H9 (cell line): Measurements from ENCODE around the gene TUBA4A. TPM values are rescaled to one million over a fixed set of nuclear protein-coding genes. Genes with fewer than 3 reads are reported as not detected.

ENCODE experiments used
- DNase-seq: peaks from one replicate; pipeline ENCODE4 v3.0.0-alpha.2; 2017
- H2AFZ ChIP-seq: one replicate; pipeline ENCODE4 v1.6.1; 2013; ENCODE audit warnings: mild to moderate bottlenecking, low read length, control low read depth, moderate library complexity
- H2AK5ac ChIP-seq: 2 replicates; pipeline ENCODE4 v1.6.1; 2013; ENCODE audit warnings: low read length, control low read depth, mixed read lengths; ENCODE audit not compliant: insufficient read length
- H2BK120ac ChIP-seq: one replicate; pipeline ENCODE4 v1.6.1; 2013; ENCODE audit warnings: low read depth, mild to moderate bottlenecking, low read length, control low read depth, inconsistent platforms; ENCODE audit not compliant: poor library complexity, severe bottlenecking
- H2BK12ac ChIP-seq: 2 replicates; pipeline ENCODE4 v1.6.1; 2013; ENCODE audit warnings: low read length, control low read depth, mixed read lengths, low read depth; ENCODE audit not compliant: insufficient read length
- H2BK15ac ChIP-seq: 2 replicates; pipeline ENCODE4 v1.6.1; 2013; ENCODE audit warnings: low read depth, low read length, control low read depth
- H2BK20ac ChIP-seq: one replicate; pipeline ENCODE4 v1.6.1; 2013; ENCODE audit warnings: low read depth, mild to moderate bottlenecking, low read length, control low read depth, inconsistent platforms; ENCODE audit not compliant: poor library complexity, severe bottlenecking
- H2BK5ac ChIP-seq: 2 replicates; pipeline ENCODE4 v1.6.1; 2013; ENCODE audit warnings: low read length, control low read depth, mixed read lengths; ENCODE audit not compliant: insufficient read length
- H3K14ac ChIP-seq: 2 replicates; pipeline ENCODE4 v1.6.1; 2013; ENCODE audit warnings: low read length, control low read depth; ENCODE audit not compliant: insufficient read depth
- H3K18ac ChIP-seq: 2 replicates; pipeline ENCODE4 v1.6.1; 2013; ENCODE audit warnings: low read depth, mild to moderate bottlenecking, mixed read lengths, low read length, control low read depth; ENCODE audit not compliant: insufficient read length
- H3K23ac ChIP-seq: 2 replicates; pipeline ENCODE4 v1.6.1; 2013; ENCODE audit warnings: low read length, control low read depth, mixed read lengths, low read depth; ENCODE audit not compliant: insufficient read length
- H3K23me2 ChIP-seq: 2 replicates; pipeline ENCODE4 v1.6.1; 2013; ENCODE audit warnings: low read depth, mild to moderate bottlenecking, mixed read lengths, low read length, control low read depth; ENCODE audit not compliant: insufficient read length, poor library complexity, severe bottlenecking
- H3K27ac ChIP-seq: 2 replicates; pipeline ENCODE4 v1.5.1; 2013; ENCODE audit warnings: low read length, control low read depth, mixed read lengths, low read depth; ENCODE audit not compliant: insufficient read length
- H3K27me3 ChIP-seq: 2 replicates; pipeline ENCODE4 v1.6.1; 2013; ENCODE audit warnings: low read length, control low read depth, inconsistent platforms; ENCODE audit not compliant: insufficient read depth
- H3K4ac ChIP-seq: 2 replicates; pipeline ENCODE4 v1.6.1; 2013; ENCODE audit warnings: low read depth, mild to moderate bottlenecking, control low read depth, inconsistent platforms, low read length, moderate library complexity
- H3K4me1 ChIP-seq: 2 replicates; pipeline ENCODE4 v1.6.1; 2013; ENCODE audit warnings: low read length, control low read depth, inconsistent platforms; ENCODE audit not compliant: insufficient read depth
- H3K4me2 ChIP-seq: 2 replicates; pipeline ENCODE4 v1.6.1; 2013; ENCODE audit warnings: low read length, control low read depth, mixed read lengths; ENCODE audit not compliant: insufficient read length, insufficient read depth
- H3K56ac ChIP-seq: 2 replicates; pipeline ENCODE4 v1.6.1; 2013; ENCODE audit warnings: low read depth, mild to moderate bottlenecking, mixed read lengths, low read length, control low read depth; ENCODE audit not compliant: insufficient read length
- H3K79me1 ChIP-seq: 2 replicates; pipeline ENCODE4 v1.6.1; 2013; ENCODE audit warnings: low read depth, mild to moderate bottlenecking, moderate library complexity, low read length, control low read depth, inconsistent platforms; ENCODE audit not compliant: insufficient read depth, poor library complexity, severe bottlenecking
- H3K79me2 ChIP-seq: 2 replicates; pipeline ENCODE4 v1.6.1; 2013; ENCODE audit warnings: low read length, control low read depth, inconsistent platforms; ENCODE audit not compliant: insufficient read depth
- H3K9ac ChIP-seq: 2 replicates; pipeline ENCODE4 v1.6.1; 2013; ENCODE audit warnings: low read length, control low read depth, mixed read lengths; ENCODE audit not compliant: insufficient read length; ENCODE audit errors: extremely low read depth
- H3K9me3 ChIP-seq: one replicate; pipeline ENCODE4 v1.6.1; 2013; ENCODE audit warnings: low read depth, low read length, inconsistent platforms; ENCODE audit not compliant: control insufficient read depth
- H3T11ph ChIP-seq: one replicate; pipeline ENCODE4 v1.6.1; 2013; ENCODE audit warnings: mild to moderate bottlenecking, low read length, control low read depth, inconsistent platforms
- H4K20me1 ChIP-seq: one replicate; pipeline ENCODE4 v1.6.1; 2013; ENCODE audit not compliant: control insufficient read depth, insufficient read length, insufficient read depth
- H4K5ac ChIP-seq: 2 replicates; pipeline ENCODE4 v1.6.1; 2013; ENCODE audit warnings: low read depth, mild to moderate bottlenecking, mixed read lengths, low read length, control low read depth; ENCODE audit not compliant: insufficient read length
- H4K8ac ChIP-seq: replicated peaks from 2 replicates; pipeline ENCODE4 v1.6.1; 2013; ENCODE audit warnings: low read length, control low read depth, mixed read lengths, low read depth; ENCODE audit not compliant: insufficient read length
- H4K91ac ChIP-seq: 2 replicates; pipeline ENCODE4 v1.6.1; 2013; ENCODE audit warnings: low read depth, mild to moderate bottlenecking, moderate library complexity, mixed read lengths, low read length, control low read depth; ENCODE audit not compliant: insufficient read length
- H3K27ac Mint-ChIP-seq, 3 experiments: 2 replicates in 2 of 3; 3 replicates in 1 of 3; pipeline ENCODE4 v1.8.0; 2020 to 2021; ENCODE audit warnings: mixed read lengths in 3 of 3, mild to moderate bottlenecking in 1 of 3, moderate library complexity in 1 of 3
- H3K27me3 Mint-ChIP-seq: 2 replicates; pipeline ENCODE4 v1.8.0; 2021; ENCODE audit warnings: low read depth, mild to moderate bottlenecking, moderate library complexity, mixed read lengths
- H3K36me3 Mint-ChIP-seq, 3 experiments: 2 replicates in 2 of 3; 3 replicates in 1 of 3; pipeline ENCODE4 v1.8.0; 2020 to 2021; ENCODE audit warnings: low read depth in 3 of 3, mixed read lengths in 3 of 3; ENCODE audit not compliant: insufficient read depth in 1 of 3
- H3K4me1 Mint-ChIP-seq, 2 experiments: 2 replicates each; pipeline ENCODE4 v1.8.0; 2020; ENCODE audit warnings: mixed read lengths in 2 of 2
- H3K4me3 Mint-ChIP-seq, 2 experiments: 2 replicates in 1 of 2; 3 replicates in 1 of 2; pipeline ENCODE4 v1.8.0; 2020 to 2021; ENCODE audit warnings: mild to moderate bottlenecking in 2 of 2, mixed read lengths in 2 of 2, moderate library complexity in 1 of 2
- H3K9me3 Mint-ChIP-seq, 2 experiments: 2 replicates in 1 of 2; 3 replicates in 1 of 2; pipeline ENCODE4 v1.8.0; 2020; ENCODE audit warnings: mild to moderate bottlenecking in 2 of 2, mixed read lengths in 2 of 2, moderate library complexity in 1 of 2
- WGBS: extraction: QIAGEN DNeasy Blood & Tissue Kit; methylation state at CpG from one replicate; pipeline ENCODE4 v1.1.7; 2013; ENCODE audit warnings: missing lambda C conversion rate, low lambda C conversion rate, mixed read lengths; ENCODE audit not compliant: insufficient read length; ENCODE audit errors: extremely low coverage; 5-methylcytosine and 5-hydroxymethylcytosine counted together
- total RNA-seq: library from RNA; stranded (reverse); gene quantifications from 2 replicates; pipeline ENCODE4 v1.2.1, GENCODE V29; 2021
- TF ChIP-seq, protein P1 (sequence below): fragments of 200-600 bp; sonication (generic); conservative IDR thresholded peaks from 3 replicates; pipeline ENCODE4 v1.8.0; 2021; ENCODE audit warnings: antibody characterized with exemption, mild to moderate bottlenecking

TUBA4A gene
- total RNA-seq, 1 experiment from 2014 or later, result 25.5 TPM

DNA sequence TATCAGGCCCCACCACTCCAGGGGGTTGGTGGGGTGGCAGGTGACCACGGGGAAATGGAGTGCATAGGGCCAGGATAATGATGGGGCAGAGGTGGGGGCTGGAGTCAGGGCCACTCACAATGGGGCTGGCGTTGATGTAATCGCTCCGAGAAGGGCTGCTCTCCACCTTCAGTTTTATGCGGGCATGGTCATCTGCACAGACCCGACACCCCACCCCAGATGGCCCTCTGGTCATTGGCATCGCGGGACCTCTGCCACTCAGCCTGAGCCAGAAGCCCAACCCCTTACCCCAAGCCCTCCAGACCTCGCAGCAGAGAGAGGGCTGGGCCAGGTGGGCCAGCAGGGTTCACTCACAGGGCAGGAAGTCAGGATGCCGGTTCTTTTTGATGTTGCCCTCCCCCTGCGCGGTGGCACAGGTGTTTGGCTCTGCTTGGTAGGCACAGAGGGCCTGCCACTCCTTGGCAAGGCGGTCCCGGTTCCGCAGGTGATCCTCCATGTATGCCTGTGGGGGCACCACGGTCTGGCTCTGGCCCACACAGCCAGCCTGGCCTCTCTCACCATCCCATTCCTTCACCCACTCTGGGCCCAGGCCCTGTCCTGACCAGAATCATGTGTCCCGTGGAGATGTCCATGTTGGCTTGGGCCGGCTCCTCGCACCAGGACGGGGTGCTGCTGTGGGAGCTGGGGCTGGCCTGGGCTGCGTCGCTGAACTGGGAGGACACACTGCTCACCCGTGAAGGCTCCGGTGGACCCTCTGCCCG is 43.1 kb upstream of the TUBA4A start:
- no peak overlapping the region for H4K8ac ChIP-seq
- peaks cover 19 to 29% of the 10 kb centered on the region in 2 experiments for H3K4me1 Mint-ChIP-seq
- H3K9me3 Mint-ChIP-seq, result peaks cover 2 to 7% of the 10 kb centered on the region in 2 experiments; a peak in 3 of 5 replicates
- H3K4me1 ChIP-seq, result no peaks in the 10 kb centered on the region
- H4K5ac ChIP-seq, result no peak overlapping the region
- H3K4me3 Mint-ChIP-seq, result no peak overlapping the region; a peak in 1 of 5 replicates
- no peak overlapping the region for H3K4me2 ChIP-seq
- H3K27ac Mint-ChIP-seq, result no peak overlapping the region
- H3K23ac ChIP-seq, result no peak overlapping the region
- no peak overlapping the region for H3K14ac ChIP-seq
- H2BK120ac ChIP-seq, result no peak overlapping the region
- H2BK12ac ChIP-seq, result no peak overlapping the region
- no peak overlapping the region for H2BK15ac ChIP-seq
- H3K36me3 Mint-ChIP-seq, result peaks cover 0 to 4% (median 2%) of the 10 kb centered on the region in 3 experiments; a peak in 2 of 7 replicates
- no peaks in the 10 kb centered on the region for H3K79me2 ChIP-seq
- no peaks in the 10 kb centered on the region for H3K79me1 ChIP-seq
- H3T11ph ChIP-seq, result no peak overlapping the region
- no peak overlapping the region for H3K18ac ChIP-seq
- H2AK5ac ChIP-seq, result no peak overlapping the region
- H3K9me3 ChIP-seq, result no peaks in the 10 kb centered on the region
- no peak overlapping the region for H4K91ac ChIP-seq
- DNase-seq, result no peak
- no peak overlapping the region for H2BK20ac ChIP-seq
- no peak overlapping the region for H3K4ac ChIP-seq
- H3K56ac ChIP-seq, result no peak overlapping the region
- H3K27ac ChIP-seq, result no peak overlapping the region
- TF ChIP-seq, protein P1, sequence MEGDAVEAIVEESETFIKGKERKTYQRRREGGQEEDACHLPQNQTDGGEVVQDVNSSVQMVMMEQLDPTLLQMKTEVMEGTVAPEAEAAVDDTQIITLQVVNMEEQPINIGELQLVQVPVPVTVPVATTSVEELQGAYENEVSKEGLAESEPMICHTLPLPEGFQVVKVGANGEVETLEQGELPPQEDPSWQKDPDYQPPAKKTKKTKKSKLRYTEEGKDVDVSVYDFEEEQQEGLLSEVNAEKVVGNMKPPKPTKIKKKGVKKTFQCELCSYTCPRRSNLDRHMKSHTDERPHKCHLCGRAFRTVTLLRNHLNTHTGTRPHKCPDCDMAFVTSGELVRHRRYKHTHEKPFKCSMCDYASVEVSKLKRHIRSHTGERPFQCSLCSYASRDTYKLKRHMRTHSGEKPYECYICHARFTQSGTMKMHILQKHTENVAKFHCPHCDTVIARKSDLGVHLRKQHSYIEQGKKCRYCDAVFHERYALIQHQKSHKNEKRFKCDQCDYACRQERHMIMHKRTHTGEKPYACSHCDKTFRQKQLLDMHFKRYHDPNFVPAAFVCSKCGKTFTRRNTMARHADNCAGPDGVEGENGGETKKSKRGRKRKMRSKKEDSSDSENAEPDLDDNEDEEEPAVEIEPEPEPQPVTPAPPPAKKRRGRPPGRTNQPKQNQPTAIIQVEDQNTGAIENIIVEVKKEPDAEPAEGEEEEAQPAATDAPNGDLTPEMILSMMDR, result no peak
- no peaks in the 10 kb centered on the region; the same call in 1 of the 2 replicates for H3K27me3 ChIP-seq
- no peak overlapping the region for H2BK5ac ChIP-seq
- H4K20me1 ChIP-seq, result no peaks in the 10 kb centered on the region
- WGBS, result no CpG with 5 or more reads among the region's 25 CpGs
- no peak overlapping the region for H3K9ac ChIP-seq
- H2AFZ ChIP-seq, result no peak overlapping the region
- H3K27me3 Mint-ChIP-seq, result peaks cover 74% of the 10 kb centered on the region
- H3K23me2 ChIP-seq, result peaks cover 6% of the 10 kb centered on the region
